GM19239 (cell line): ENCODE measurements around the gene LRRC8A.
"Not testable (repeated sequence)": the region's sequence is repeated elsewhere in the genome, so short reads cannot be mapped to it uniquely, and the experiment has no call there.

Experiments
- DNase-seq: peaks from one replicate; pipeline ENCODE4 v3.0.0; 2011; ENCODE audit warnings: low spot score; ENCODE audit not compliant: insufficient read length
- FAIRE-seq: peaks from 2 replicates; lab custom pipeline; 2011; peaks lifted over from hg19 to GRCh38; lab: Jason Lieb, UNC

Gene LRRC8A

GRCh38 chr9:128881884-128882676 is at the start of gene LRRC8A, which contains the start of gene KYAT1:
LRRC8A (plus strand) TSS chr9:128882133; CDS start chr9:128907165, 25,032 bp downstream.
KYAT1 (minus strand) TSS chr9:128881950; CDS start chr9:128845405, 36,545 bp downstream.
- DNase-seq (peak; percentile 97), FAIRE-seq (peak; percentile 93)

- no peak for FAIRE-seq
Measured at GRCh38 chr9:128833696-128834095, 48.2 kb upstream of the LRRC8A start.

GRCh38 chr9:128835246-128836210 is 46.4 kb upstream of the LRRC8A start:
- DNase-seq (no peak), FAIRE-seq (no peak)

More at GRCh38 chr9:128833696-128834095, 48.2 kb upstream of the LRRC8A start:
- no peak for DNase-seq

DNA sequence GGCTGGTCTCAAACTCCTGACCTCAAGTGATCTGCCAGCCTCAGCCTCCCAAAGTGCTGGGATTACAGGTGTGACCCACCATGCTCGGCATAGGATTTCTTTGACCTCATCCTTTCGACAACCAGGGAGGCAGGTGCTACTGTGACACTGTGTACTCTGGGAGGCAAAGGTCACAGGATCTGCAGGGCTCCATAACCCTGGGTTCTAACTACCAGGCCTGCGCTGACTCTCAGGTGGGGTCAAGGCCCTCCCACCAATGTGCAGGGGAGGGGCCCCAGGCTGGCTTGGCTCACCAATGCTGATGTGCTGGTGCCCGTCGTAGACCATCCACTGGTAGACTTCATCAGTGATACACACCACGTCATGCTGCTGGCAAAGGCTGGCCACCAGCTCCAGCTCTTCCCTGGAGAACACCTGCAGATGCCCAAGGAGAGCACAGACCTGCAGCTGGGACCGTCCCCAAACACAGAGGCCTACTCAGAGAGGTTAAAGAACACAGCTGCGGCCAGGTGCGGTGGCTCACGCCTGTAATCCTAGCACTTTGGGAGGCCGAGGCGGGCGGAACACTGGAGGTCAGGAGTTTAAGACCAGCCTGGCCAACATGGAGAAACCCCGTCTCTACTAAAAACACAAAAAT is 45.3 kb upstream of the LRRC8A start:
- DNase-seq: no peak
- FAIRE-seq: no peak

- FAIRE-seq (no peak), DNase-seq (no peak)
Measured at GRCh38 chr9:128838338-128838737, 43.6 kb upstream of the LRRC8A start.

- no peak for FAIRE-seq
Measured at GRCh38 chr9:128840524-128840923, 41.4 kb upstream of the LRRC8A start.

GRCh38 chr9:128841694-128842492 is 40.0 kb upstream of the LRRC8A start:
- FAIRE-seq (no peak), DNase-seq (no peak)

More at GRCh38 chr9:128840524-128840923, 41.4 kb upstream of the LRRC8A start:
- DNase-seq: no peak

DNA sequence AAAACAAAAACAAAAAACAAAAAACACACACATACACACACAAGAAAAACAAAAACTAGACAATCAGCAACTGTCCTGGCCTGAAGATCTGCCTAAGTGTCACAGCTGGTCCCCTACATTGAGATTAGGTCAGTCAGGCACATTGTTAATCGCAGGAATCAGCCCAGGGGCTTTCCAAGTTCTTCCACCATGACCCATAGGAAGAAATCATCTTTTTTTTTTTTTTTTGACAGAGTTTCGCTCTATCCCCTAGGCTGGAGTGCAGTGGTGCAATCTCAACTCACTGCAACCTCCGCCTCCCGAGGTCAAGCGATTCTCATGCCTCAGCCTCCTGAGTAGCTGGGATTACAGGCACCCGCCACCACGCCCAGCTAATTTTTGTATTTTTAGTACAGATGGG is 38.8 kb upstream of the LRRC8A start:
- not testable (repeated sequence) for FAIRE-seq, DNase-seq

DNA sequence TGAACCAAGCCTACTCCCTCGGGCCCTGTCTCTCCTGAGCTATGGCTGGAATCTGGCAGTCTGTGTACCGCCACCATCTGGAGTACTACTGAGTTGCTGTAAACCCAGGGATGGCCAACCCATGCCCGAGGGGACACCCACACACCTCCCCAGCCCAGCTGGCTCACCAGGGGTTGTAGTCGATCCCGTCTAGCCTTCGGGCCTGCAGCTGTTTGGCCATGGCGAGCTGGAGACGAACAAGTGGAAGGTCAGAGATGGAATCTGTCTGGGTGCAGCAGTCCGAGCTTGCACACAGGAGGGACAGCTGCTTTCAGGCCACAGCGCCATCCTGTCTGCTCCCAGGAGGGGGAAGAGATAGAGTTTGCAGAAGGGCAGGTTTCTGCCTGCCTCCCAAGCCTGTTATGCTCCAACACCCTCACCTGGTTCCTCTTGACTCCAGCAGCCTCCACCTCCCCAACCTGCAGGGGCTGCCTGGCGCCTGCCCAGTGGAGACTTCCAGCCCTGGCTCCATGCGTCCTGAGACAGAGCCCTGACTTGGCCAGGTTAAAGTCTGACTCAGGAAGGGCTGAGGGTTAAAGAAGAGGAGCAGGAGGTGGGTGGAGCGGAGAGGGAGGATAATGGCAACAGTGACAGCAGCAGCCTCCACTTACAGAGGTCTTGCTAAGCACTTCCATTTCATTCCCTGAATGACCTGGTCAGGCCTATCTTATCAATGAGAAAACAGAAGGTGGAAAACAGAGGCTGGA is 36.6 kb upstream of the LRRC8A start:
- FAIRE-seq (no peak), DNase-seq (no peak)

DNA sequence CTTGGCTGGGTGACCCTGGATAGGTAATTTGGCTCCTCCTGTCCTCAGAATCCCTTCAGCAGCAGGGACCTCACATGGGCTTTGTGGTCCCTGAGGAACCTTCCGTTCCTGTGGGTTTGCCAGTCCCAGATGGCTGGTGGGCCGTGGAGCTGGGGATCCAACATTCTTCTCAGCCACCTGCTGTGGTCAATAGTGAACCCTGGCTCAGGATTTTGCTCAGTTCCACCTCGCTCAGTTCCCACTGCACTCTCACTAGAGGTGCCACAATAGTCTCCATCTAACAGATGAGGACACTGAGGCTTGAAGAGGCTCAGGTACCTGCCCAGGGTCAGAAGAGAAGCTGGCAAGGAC is 35.3 kb upstream of the LRRC8A start:
- DNase-seq (no peak), FAIRE-seq (no peak)

DNA sequence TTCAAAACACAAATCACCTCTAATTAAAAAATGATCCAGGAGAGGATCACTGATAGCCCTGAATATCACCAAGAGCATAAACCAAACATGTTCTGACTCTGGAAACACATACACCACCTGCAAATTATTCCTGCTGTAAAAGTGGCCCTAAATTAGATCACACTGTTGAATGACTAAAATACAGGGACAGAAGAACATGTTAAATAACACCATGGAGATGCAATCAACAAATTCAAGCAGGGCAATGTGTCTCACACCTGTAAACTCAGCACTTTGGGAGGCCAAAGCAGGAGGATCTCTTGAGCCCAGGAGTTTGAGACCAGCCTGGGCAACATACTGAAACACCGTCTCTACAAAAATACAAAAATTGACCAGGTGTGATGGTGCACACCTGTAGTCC is 34.1 kb upstream of the LRRC8A start:
- DNase-seq (no peak), FAIRE-seq (no peak)

DNA sequence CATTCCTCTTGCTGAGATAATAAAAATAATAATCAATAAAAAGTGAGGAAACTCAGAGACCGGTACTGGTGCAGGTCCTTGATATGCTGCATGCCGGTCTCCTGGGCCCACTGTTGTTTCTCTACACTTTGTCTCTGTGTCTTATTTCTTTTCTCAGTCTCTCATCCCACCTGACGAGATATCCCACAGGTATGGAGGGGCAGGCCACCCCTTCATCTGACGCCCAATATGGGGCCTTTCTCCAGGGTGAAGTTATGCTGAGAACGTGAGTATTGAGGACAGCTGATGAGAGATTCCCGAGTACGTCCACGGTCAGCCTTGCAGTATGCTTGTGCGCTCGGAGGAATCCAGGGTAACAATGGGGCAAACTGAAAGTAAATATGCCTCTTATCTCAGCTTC is 30.9 kb upstream of the LRRC8A start:
- not testable (repeated sequence) for FAIRE-seq, DNase-seq

DNA sequence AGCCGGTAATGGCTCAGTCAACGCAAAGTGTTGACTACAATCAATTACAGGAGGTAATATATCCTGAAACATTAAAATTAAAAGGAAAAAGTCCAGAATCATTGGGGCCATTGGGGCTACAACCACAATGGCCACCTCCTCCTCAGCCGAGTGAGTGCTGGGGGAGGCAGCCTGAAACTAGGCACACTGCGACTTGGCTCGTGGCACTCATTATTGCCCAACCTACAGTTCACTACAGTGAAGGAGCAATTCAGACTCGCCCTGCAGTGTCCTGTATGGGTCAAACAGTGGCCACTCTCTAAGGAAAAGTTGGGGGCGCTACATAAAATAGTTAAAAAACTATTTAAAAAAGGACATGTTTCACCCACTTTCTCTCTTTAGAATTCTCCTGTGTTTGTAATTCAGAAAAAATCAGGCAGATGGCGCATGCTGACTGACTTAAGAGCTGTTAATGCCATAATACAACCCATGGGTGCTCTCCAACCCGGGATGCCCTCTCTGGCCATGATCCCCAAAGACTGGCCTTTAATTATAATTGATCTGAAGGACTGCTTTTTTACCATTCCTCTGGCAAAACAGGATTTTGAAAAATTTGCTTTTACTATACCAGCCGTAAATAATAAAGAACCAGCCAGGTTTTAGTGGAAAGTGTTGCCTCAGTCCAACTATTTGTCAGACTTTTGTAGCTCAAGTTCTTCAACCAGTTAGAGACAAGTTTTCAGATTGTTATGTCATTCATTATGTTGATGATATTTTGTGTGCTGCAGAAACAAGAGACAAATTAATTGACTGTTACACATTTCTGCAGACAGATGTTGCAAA is 29.9 kb upstream of the LRRC8A start:
- FAIRE-seq: not testable (repeated sequence)

GRCh38 chr9:128852646-128853045 is 29.3 kb upstream of the LRRC8A start:
- FAIRE-seq, DNase-seq: not testable (repeated sequence)

More for the DNA sequence above, 29.9 kb upstream of the LRRC8A start:
- not testable (repeated sequence) for DNase-seq

- not testable (repeated sequence) for DNase-seq, FAIRE-seq
Measured at GRCh38 chr9:128854454-128854853, 27.5 kb upstream of the LRRC8A start.

DNA sequence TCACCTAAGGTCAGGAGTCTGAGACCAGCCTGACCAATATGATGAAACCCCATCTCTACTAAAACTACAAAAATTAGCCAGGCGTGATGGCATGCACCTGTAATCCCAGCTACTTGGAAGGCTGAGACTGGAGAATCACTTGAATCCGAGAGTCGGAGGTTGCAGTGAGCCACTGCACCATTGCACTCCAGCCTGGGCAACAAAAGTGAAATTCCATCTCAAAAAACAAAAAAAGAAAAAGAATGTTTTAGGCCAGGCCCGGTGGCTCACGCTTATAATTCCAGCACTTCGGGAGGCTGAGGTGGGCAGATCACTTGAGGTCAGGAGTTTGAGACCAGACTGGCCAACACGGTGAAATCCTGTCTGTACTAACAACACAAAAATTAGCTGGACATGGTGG is 23.5 kb upstream of the LRRC8A start:
- FAIRE-seq, DNase-seq: not testable (repeated sequence)

- FAIRE-seq (no peak), DNase-seq (no peak)
Measured at GRCh38 chr9:128860937-128861336, 21.0 kb upstream of the LRRC8A start.

GRCh38 chr9:128861501-128861900 is 20.4 kb upstream of the LRRC8A start:
- no peak for FAIRE-seq

More at GRCh38 chr9:128861501-128861900, 20.4 kb upstream of the LRRC8A start:
- DNase-seq: no peak
